Esophagus muscularis mucosa (tissue), 4 donors: Measurements from ENCODE around the gene BLOC1S3.

Source experiments
- CTCF ChIP-seq, 3 experiments: fragments of 200-600 bp in 2 of 3; fragments of 450-650 bp in 1 of 3; sonication (generic) in 2 of 3; IDR thresholded peaks; one replicate each; pipeline ENCODE4 v1.5.1; 2017 to 2019; ENCODE audit warnings: antibody characterized with exemption in 3 of 3, mild to moderate bottlenecking in 2 of 3, moderate library complexity in 1 of 3
- EP300 ChIP-seq: sonication (generic); formaldehyde crosslinking; IDR thresholded peaks from one replicate; pipeline ENCODE4 v1.6.1; 2017; ENCODE audit warnings: antibody characterized with exemption
- POLR2A ChIP-seq: fragments of 450-650 bp; IDR thresholded peaks from one replicate; pipeline ENCODE4 v1.6.1; 2017; ENCODE audit warnings: antibody characterized with exemption, moderate library complexity, mild to moderate bottlenecking, low read depth
- POLR2AphosphoS5 ChIP-seq, 2 donors: sonication (generic); formaldehyde crosslinking; IDR thresholded peaks; one replicate each; pipeline ENCODE4 v1.6.1; 2017; ENCODE audit warnings: antibody characterized with exemption in 2 of 2

DNA sequence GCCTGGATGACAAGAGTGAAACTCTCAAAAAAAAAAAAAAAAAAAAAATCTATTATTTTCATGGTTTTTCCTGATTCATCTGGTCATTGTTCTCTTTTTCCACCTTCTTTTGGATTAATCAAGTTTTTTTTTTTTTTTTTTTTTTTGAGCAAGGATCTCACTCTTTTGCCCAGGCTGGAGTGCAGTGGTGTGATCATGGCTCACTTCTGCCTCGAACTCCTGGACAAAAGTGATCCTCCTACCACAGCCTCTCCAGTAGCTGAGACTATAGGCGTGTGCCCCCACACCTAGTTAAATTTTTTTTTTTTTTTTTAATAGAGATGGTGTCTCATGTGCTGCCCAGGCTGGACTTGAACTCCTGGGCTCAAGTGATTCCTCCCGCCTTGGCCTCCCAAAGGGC is 27.7 kb downstream of the BLOC1S3 start:
- TF ChIP-seq POLR2A (no peak), CTCF (IDR thresholded peaks at IDR 0.05) (no peak), POLR2AphosphoS5 (IDR thresholded peaks at IDR 0.05) (no peak), EP300 (no peak)
